Esophagus squamous epithelium (tissue), 5 donors: Measurements from ENCODE around the gene MRPL54. TPM values are rescaled to one million over a fixed set of nuclear protein-coding genes. Genes with fewer than 3 reads are reported as not detected.

ENCODE experiments used
- DNase-seq: peaks from one replicate; lab custom pipeline; 2025; lab: John Stamatoyannopoulos, UW
- H3K27ac ChIP-seq, 4 donors: fragments of 200-600 bp; sonication (generic); one replicate each; pipeline ENCODE4 v1.5.1; 2016 to 2019; ENCODE audit warnings: mild to moderate bottlenecking in 1 of 4
- H3K27me3 ChIP-seq, 4 donors: fragments of 200-600 bp; sonication (generic); 1 replicate in 3 of 4; 2 replicates in 1 of 4; pipeline versions ENCODE4 v1.5.1 to v1.6.0; 2017 to 2021; ENCODE audit warnings: antibody characterized with exemption in 1 of 4
- H3K36me3 ChIP-seq, 3 donors: fragments of 200-600 bp; sonication (generic); one replicate each; pipeline ENCODE4 v1.5.1; 2016 to 2019
- H3K4me1 ChIP-seq, 3 donors: fragments of 200-600 bp; sonication (generic); one replicate each; pipeline ENCODE4 v1.5.1; 2017 to 2019
- H3K4me3 ChIP-seq, 4 donors: fragments of 200-600 bp; sonication (generic); 1 replicate in 3 of 4; 2 replicates in 1 of 4; pipeline ENCODE4 v1.5.1; 2016 to 2019; ENCODE audit warnings: mild to moderate bottlenecking in 2 of 4, moderate library complexity in 1 of 4
- H3K9me3 ChIP-seq, 3 donors: fragments of 200-600 bp; sonication (generic); one replicate each; pipeline ENCODE4 v1.5.1; 2016 to 2019
- CTCF ChIP-seq, 6 experiments: fragments of 450-650 bp in 4 of 6; fragments of 200-600 bp in 2 of 6; sonication (generic) in 2 of 6; IDR thresholded peaks; one replicate each; pipeline ENCODE4 v1.5.1; 2016 to 2019; ENCODE audit warnings: antibody characterized with exemption in 6 of 6, mild to moderate bottlenecking in 4 of 6, moderate library complexity in 4 of 6
- POLR2A ChIP-seq, 4 donors: fragments of 450-650 bp; IDR thresholded peaks; one replicate each; pipeline ENCODE4 v1.6.1; 2017; ENCODE audit warnings: antibody characterized with exemption in 4 of 4, mild to moderate bottlenecking in 4 of 4, moderate library complexity in 3 of 4
- WGBS, 2 donors: methylation state at CpG; one replicate each; pipeline ENCODE4 v1.1.5; 2018; 5-methylcytosine and 5-hydroxymethylcytosine counted together
- intact Hi-C: fragments of 100-400 bp; cut with DNase I; formaldehyde crosslinking; loops from one replicate; pipeline ENCODE4 v1.15.0; 2022
- total RNA-seq, 4 donors: library from RNA; depleted of rRNA; stranded (reverse); fragments of >200 nt; gene quantifications; one replicate each; pipeline ENCODE4 v1.1.0, GENCODE V29; 2016
- donor health status: DM: yes; HTN: yes; CAD: no.

MRPL54 gene
- total RNA-seq, 4 donors from 2014 or later = 50.2 to 79.9 (median 60.9) TPM

DNA sequence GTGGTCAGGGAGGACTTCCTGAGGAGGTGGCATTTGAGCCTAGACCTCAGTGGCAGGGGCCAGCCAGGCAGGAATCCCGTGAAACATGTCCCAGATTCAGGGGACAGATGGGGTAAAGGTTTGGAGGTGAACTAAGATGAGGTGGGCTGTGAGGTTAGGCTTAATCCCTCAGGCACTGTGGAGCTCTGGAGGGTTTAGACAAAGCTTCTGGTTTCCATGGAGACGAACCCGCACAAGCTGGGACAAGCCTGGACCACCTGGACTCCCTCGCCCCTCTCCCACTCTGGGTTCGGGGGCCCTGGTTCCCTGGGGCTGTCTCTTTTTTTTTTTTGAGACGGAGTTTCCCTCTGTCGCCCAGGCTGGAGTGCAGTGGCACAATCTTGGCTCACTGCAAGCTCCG lies 38.6 kb upstream of the MRPL54 start:
- Histone ChIP-seq H3K4me1 (peaks cover 17 to 62% (median 21%) of the 10 kb centered on the region in 3 donors), H3K4me3 (no peak overlapping the region), H3K27ac (no peak overlapping the region), H3K27me3 (peaks cover 4 to 52% (median 14%) of the 10 kb centered on the region in 4 donors), H3K9me3 (no peaks in the 10 kb centered on the region), H3K36me3 (no peaks in the 10 kb centered on the region)
- no peak for DNase-seq
- 33 to 36% methylated on average over 6 to 8 of the region's 8 CpGs for WGBS, 2 donors
- intact Hi-C loops = no loop called here
- TF ChIP-seq POLR2A (IDR thresholded peaks at IDR 0.05) (no peak), CTCF (IDR thresholded peaks at IDR 0.05) (no peak)

DNA sequence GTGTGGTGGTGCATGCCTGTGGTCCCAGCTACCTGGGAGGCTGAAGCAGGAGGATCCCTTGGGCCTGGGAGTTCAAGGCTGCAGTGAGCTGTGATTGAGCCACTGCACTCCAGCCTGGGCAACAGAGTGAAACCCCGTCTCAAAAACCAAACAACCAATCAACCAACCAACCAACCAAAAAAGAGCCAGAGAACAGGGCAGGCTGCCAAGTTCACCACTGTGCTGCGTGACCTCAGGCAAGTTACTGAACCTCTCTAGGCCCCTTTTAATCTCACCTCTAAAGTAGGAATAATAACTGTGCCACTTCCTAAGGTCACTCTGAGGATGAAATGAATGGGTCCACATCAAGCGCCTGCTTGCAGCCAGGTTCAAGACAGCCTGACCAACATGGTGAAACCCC lies 37.4 kb upstream of the MRPL54 start:
- Histone ChIP-seq H3K4me3 (no peak overlapping the region), H3K27ac (no peak overlapping the region), H3K9me3 (no peaks in the 10 kb centered on the region), H3K27me3 (peaks cover 4 to 40% (median 13%) of the 10 kb centered on the region in 4 donors), H3K36me3 (peaks cover 0 to 5% (median 0%) of the 10 kb centered on the region in 3 donors), H3K4me1 (peaks cover 14 to 53% (median 21%) of the 10 kb centered on the region in 3 donors)
- no peak for DNase-seq
- intact Hi-C loops = no loop called here
- 47% methylated on average over 3 of the region's 3 CpGs for WGBS, 2 donors
- TF ChIP-seq CTCF (IDR thresholded peaks at IDR 0.05) (no peak), POLR2A (IDR thresholded peaks at IDR 0.05) (no peak)

DNA sequence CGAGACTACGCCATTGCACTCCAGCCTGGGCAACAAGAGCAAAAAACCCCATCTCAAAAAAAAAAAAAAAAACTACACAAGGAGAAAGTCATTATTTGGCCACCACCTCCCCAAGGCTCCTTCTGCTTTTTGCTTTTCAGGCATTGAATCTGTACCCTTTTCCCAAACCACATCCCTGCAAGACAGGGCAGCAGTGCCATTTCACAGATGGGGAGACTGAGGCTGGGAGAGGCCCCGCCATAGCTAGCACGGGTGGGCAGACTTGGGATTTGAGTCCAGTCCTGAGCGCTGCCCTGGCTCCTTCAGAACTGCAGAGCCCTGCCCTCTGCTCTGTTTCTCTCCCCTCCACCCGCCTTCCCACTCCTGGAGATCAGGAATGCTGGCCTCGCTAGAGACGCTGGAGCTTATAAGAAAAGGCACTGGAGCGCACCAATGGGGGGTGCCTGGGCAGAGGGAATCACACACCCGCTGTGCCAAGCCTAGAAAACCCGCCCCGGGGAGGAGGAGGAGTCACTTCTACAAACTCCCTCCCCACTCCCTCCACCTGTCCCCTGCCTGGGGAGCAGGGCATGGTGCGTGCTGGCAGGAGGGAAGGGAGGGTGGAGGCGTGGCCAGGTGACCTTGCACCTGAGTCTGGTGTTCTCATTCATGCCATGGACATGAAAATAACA lies 36.7 kb upstream of the MRPL54 start:
- no peak for TF ChIP-seq CTCF (IDR thresholded peaks at IDR 0.05)
- no peak for TF ChIP-seq POLR2A (IDR thresholded peaks at IDR 0.05)
- Histone ChIP-seq H3K4me3 (no peak overlapping the region), H3K27ac (no peak overlapping the region), H3K36me3 (peaks cover 0 to 10% (median 0%) of the 10 kb centered on the region in 3 donors), H3K9me3 (no peaks in the 10 kb centered on the region), H3K4me1 (peaks cover 14 to 47% (median 15%) of the 10 kb centered on the region in 3 donors), H3K27me3 (peaks cover 4 to 33% (median 13%) of the 10 kb centered on the region in 4 donors)
- no peak for DNase-seq
- whole genome bisulfite sequencing, 2 donors = 47 to 48% methylated on average over 6 to 7 of the region's 14 CpGs
- intact Hi-C loops = no loop called here

DNA sequence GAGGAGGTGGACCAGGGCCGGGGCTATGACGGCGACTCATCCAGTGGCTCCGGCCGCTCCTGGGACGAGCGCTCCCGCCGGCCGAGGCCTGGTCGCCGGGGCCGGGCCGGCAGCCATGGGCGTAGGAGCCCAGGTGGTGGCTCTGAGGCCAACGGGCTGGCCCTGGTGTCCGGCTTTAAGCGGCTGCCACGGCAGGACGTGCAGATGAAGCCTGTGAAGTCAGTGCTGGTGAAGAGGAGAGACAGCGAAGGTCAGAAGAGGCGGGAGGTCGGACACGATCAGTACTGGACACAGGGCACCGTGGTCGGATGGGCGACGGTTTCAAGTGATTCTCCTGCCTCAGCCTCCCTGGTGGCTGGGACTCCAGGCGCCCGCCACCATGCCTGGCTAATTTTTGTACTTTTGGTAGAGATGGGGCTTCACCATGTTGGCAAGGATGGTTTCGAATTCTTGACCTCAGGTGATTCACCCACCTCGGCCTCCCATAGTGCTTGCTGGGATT lies 32.0 kb upstream of the MRPL54 start:
- Histone ChIP-seq H3K27me3 (no peaks in the 10 kb centered on the region), H3K9me3 (no peaks in the 10 kb centered on the region), H3K27ac (no peak overlapping the region), H3K36me3 (peaks cover 0 to 30% (median 0%) of the 10 kb centered on the region in 3 donors), H3K4me1 (peaks cover 0 to 7% (median 0%) of the 10 kb centered on the region in 3 donors), H3K4me3 (no peak overlapping the region)
- no peak for TF ChIP-seq CTCF (IDR thresholded peaks at IDR 0.05)
- TF ChIP-seq POLR2A (IDR thresholded peaks at IDR 0.05) = no peak
- intact Hi-C loops = no loop called here
- 87 to 90% methylated on average over 11 to 12 of the region's 32 CpGs for WGBS, 2 donors
- DNase-seq = no peak

DNA sequence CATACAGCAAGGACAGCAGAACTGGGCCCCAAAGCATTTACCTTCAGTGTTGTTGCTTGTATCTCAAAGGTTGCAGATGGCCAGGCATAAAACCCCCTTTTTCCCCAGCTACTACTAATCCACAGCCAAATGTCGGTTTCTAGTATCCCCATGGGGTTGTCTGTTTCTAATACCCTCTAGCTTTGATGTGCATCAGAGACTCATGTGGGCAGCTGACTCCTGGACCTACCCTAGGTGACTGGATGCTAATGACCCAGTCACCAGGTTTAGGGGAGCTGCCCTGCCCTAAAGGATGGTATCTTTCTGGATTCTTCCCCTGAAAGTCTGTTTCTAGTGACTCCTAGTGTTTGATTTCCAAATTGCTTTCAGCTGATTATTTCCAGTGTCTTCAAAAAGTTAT lies 30.4 kb upstream of the MRPL54 start:
- Histone ChIP-seq H3K9me3 (no peaks in the 10 kb centered on the region), H3K36me3 (peaks cover 0 to 43% (median 0%) of the 10 kb centered on the region in 3 donors), H3K4me3 (no peak overlapping the region), H3K27ac (no peak overlapping the region), H3K4me1 (no peaks in the 10 kb centered on the region), H3K27me3 (peaks cover 0 to 5% (median 0%) of the 10 kb centered on the region in 4 donors)
- intact Hi-C loops = no loop called here
- no peak for DNase-seq
- WGBS, 2 donors = 80 to 100% methylated on average over 1 of the region's 1 CpG
- no peak for TF ChIP-seq POLR2A (IDR thresholded peaks at IDR 0.05)
- no peak for TF ChIP-seq CTCF (IDR thresholded peaks at IDR 0.05)
